Endothelial cell of umbilical vein (primary cell): ENCODE measurements around the gene AJUBA. TPM values are rescaled to one million over a fixed set of nuclear protein-coding genes. Genes with fewer than 3 reads are reported as not detected.

Experiments
- BruUV-seq: library from RNA; stranded (reverse); fragments of 400-500 nt; replicated peaks from 2 replicates; lab custom pipeline; 2021; lab: Mats Ljungman, UMichigan
- CTCF ChIA-PET: fragments of 300-600, 350-600 bp; sonication (Branson Sonifier 250); formaldehyde crosslinking; loops from one replicate; lab custom pipeline; 2021; ENCODE audit warnings: antibody characterized with exemption, inconsistent platforms; lab: Charles Lee
- POLR2A ChIA-PET: fragments of 300-600, 350-600 bp; sonication (Branson Sonifier 250); formaldehyde crosslinking; loops from one replicate; lab custom pipeline; 2021; ENCODE audit warnings: antibody characterized with exemption, inconsistent platforms; lab: Charles Lee
- DNase-seq: peaks from one replicate; pipeline ENCODE4 v3.0.0-alpha.2; 2011; ENCODE audit warnings: low read depth, low spot score
- FAIRE-seq: peaks from 2 replicates; lab custom pipeline; 2011; peaks lifted over from hg19 to GRCh38; lab: Jason Lieb, UNC
- H2AFZ ChIP-seq: 2 replicates; pipeline ENCODE4 v1.6.0; 2012; ENCODE audit warnings: low read depth, low read length, control low read depth, inconsistent platforms
- H3K27ac ChIP-seq: 2 replicates; pipeline ENCODE4 v1.5.1; 2011; ENCODE audit warnings: low read depth, mild to moderate bottlenecking, control low read depth, low read length, moderate library complexity; ENCODE audit not compliant: insufficient read depth
- H3K27me3 ChIP-seq, 2 experiments: 2 replicates each; pipeline versions ENCODE4 v1.6.0 to v1.6.1; 2011; ENCODE audit warnings: low read length in 2 of 2, mixed read lengths in 1 of 2; ENCODE audit not compliant: control insufficient read depth in 2 of 2, insufficient read depth in 2 of 2
- H3K36me3 ChIP-seq, 2 experiments: 2 replicates in 1 of 2; 3 replicates in 1 of 2; pipeline ENCODE4 v1.5.1; 2011; ENCODE audit warnings: low read length in 2 of 2, mild to moderate bottlenecking in 1 of 2, moderate library complexity in 1 of 2; ENCODE audit not compliant: control insufficient read depth in 2 of 2, insufficient read depth in 2 of 2; ENCODE audit errors: extremely low read depth in 1 of 2
- H3K4me1 ChIP-seq: 3 replicates; pipeline ENCODE4 v1.5.1; 2011; ENCODE audit warnings: mild to moderate bottlenecking, low read length; ENCODE audit not compliant: control insufficient read depth, insufficient read depth; ENCODE audit errors: extremely low read depth
- H3K4me2 ChIP-seq: 2 replicates; pipeline ENCODE4 v1.6.1; 2011; ENCODE audit warnings: low read length, control low read depth, mixed read lengths; ENCODE audit not compliant: insufficient read depth
- H3K4me3 ChIP-seq, 3 experiments: fragments of 200-600 bp in 1 of 3; sonication (generic), shearing (Covaris generic) in 1 of 3; replicated peaks in 1 of 3; 2 replicates each; pipeline ENCODE4 v1.5.1; 2011 to 2016; ENCODE audit warnings: control low read depth in 3 of 3, low read length in 3 of 3, mild to moderate bottlenecking in 2 of 3, inconsistent platforms in 1 of 3, low read depth in 1 of 3, moderate library complexity in 1 of 3; ENCODE audit not compliant: insufficient read depth in 1 of 3
- H3K79me2 ChIP-seq: 2 replicates; pipeline ENCODE4 v1.6.0; 2012; ENCODE audit warnings: low read length, inconsistent platforms; ENCODE audit not compliant: control insufficient read depth, insufficient read depth
- H3K9ac ChIP-seq: replicated peaks from 2 replicates; pipeline ENCODE3; 2011; ENCODE audit warnings: low read length, control low read depth; ENCODE audit not compliant: insufficient read depth; ENCODE audit errors: extremely low read depth
- H3K9me1 ChIP-seq: replicated peaks from 3 replicates; pipeline ENCODE4 v1.6.0; 2011; ENCODE audit warnings: mild to moderate bottlenecking, low read length; ENCODE audit not compliant: control insufficient read depth, insufficient read depth; ENCODE audit errors: extremely low read depth
- H3K9me3 ChIP-seq: replicated peaks from 2 replicates; pipeline ENCODE4 v1.5.1; 2012; ENCODE audit warnings: low read length, inconsistent platforms; ENCODE audit not compliant: control insufficient read depth, insufficient read depth
- H4K20me1 ChIP-seq: replicated peaks from 2 replicates; pipeline ENCODE3; 2011; ENCODE audit warnings: mild to moderate bottlenecking, low read length; ENCODE audit not compliant: control insufficient read depth, insufficient read depth; ENCODE audit errors: extremely low read depth
- EZH2 ChIP-seq: IDR thresholded peaks from 2 replicates; pipeline ENCODE4 v1.6.1; 2012; ENCODE audit warnings: borderline replicate concordance, low read depth, mild to moderate bottlenecking, moderate library complexity, low read length, inconsistent platforms; ENCODE audit not compliant: severe bottlenecking
- FOS ChIP-seq: IDR thresholded peaks from 2 replicates; pipeline ENCODE4 v1.6.1; 2011; ENCODE audit warnings: mild to moderate bottlenecking, low read length, moderate library complexity, borderline replicate concordance; ENCODE audit not compliant: insufficient read depth
- GATA2 ChIP-seq: IDR thresholded peaks from 2 replicates; pipeline ENCODE4 v1.7.0; 2011; ENCODE audit warnings: low read depth, mild to moderate bottlenecking, moderate library complexity, mixed read lengths, low read length; ENCODE audit not compliant: insufficient read length, insufficient read depth
- JUN ChIP-seq: IDR thresholded peaks from 2 replicates; pipeline ENCODE4 v1.6.1; 2011; ENCODE audit warnings: borderline replicate concordance, low read depth; ENCODE audit not compliant: insufficient read length, insufficient read depth
- MYC ChIP-seq: IDR thresholded peaks from one replicate; pipeline ENCODE4 v1.6.1; 2011; ENCODE audit warnings: mild to moderate bottlenecking, low read depth, low read length
- POLR2A ChIP-seq: IDR thresholded peaks from 2 replicates; pipeline ENCODE4 v1.6.1; 2012; ENCODE audit warnings: low read depth, mild to moderate bottlenecking, control low read depth, low read length
- POLR2AphosphoS5 ChIP-seq: IDR thresholded peaks from 2 replicates; pipeline ENCODE4 v1.6.1; 2012; ENCODE audit warnings: low read depth, mild to moderate bottlenecking, control low read depth, low read length, moderate library complexity; ENCODE audit not compliant: insufficient read depth
- dilution Hi-C: fragments of 300-500 bp; cut with MboI; formaldehyde crosslinking; loops from one replicate; pipeline ENCODE4 v1.15.0; 2019; ENCODE audit warnings: low sequenced_read_pairs; ENCODE audit not compliant: extremely low pct_ligation_motif_present
- intact Hi-C: fragments of 100-400 bp; cut with micrococcal nuclease; formaldehyde crosslinking; loops from one replicate; pipeline ENCODE4 v1.10.0; 2022
- polyA plus RNA-seq, 4 experiments: library from polyadenylated mRNA; depleted of rRNA in 3 of 4; stranded (reverse) in 3 of 4; unstranded in 1 of 4; fragments of >200 nt; gene quantifications; 2 replicates each; pipeline versions ENCODE4 v1.2.1 to v1.2.3, GENCODE V29; 2011 to 2012; ENCODE audit warnings: missing spikeins in 1 of 4
- total RNA-seq: library from RNA; stranded (reverse); gene quantifications from 2 replicates; pipeline ENCODE4 v1.2.3, GENCODE V29; 2021
- TF ChIP-seq, protein P1 (sequence below), 2 donors: IDR thresholded peaks; 1 replicate in 1 of 2; 2 replicates in 1 of 2; pipeline ENCODE4 v1.5.1; 2011; ENCODE audit warnings: low read length in 2 of 2, mild to moderate bottlenecking in 2 of 2, moderate library complexity in 2 of 2, control low read depth in 1 of 2, inconsistent platforms in 1 of 2, low read depth in 1 of 2; ENCODE audit not compliant: insufficient read depth in 1 of 2; ENCODE audit errors: extremely low read depth in 1 of 2
- TF ChIP-seq, protein P2 (sequence below): IDR thresholded peaks from 2 replicates; pipeline ENCODE4 v1.6.1; 2011; ENCODE audit not compliant: insufficient read depth, insufficient read length

Gene AJUBA
- total and polyA plus RNA-seq, 2 donors (not counting 3 experiments of a cell fraction or from before 2014, with no cell fraction given) = 50.0 to 61.7 TPM

- Histone ChIP-seq H3K4me2 (no peak overlapping the region), H3K4me1 (peaks cover 4% of the 10 kb centered on the region), H3K79me2 (peaks cover 10% of the 10 kb centered on the region), H3K9me3 (no peaks in the 10 kb centered on the region), H4K20me1 (no peaks in the 10 kb centered on the region), H2AFZ (no peak overlapping the region), H3K27me3 (no peaks in the 10 kb centered on the region), H3K27ac (no peak overlapping the region), H3K36me3 (peaks cover 8 to 12% of the 10 kb centered on the region in 2 experiments), H3K9me1 (no peaks in the 10 kb centered on the region), H3K9ac (no peak overlapping the region), H3K4me3 (no peak overlapping the region)
- CTCF ChIA-PET = interaction anchor here (1.2 to 5.0 kb wide), 4 partner anchors 30 to 44 kb away, joined by 3 to 32 read pairs (median 9); partner anchors contain the start of gene CDH24
- TF ChIP-seq POLR2AphosphoS5 (no peak), FOS (no peak), EZH2 (no peak), POLR2A (no peak), MYC (no peak), GATA2 (no peak), JUN (no peak)
- TF ChIP-seq, protein P1, sequence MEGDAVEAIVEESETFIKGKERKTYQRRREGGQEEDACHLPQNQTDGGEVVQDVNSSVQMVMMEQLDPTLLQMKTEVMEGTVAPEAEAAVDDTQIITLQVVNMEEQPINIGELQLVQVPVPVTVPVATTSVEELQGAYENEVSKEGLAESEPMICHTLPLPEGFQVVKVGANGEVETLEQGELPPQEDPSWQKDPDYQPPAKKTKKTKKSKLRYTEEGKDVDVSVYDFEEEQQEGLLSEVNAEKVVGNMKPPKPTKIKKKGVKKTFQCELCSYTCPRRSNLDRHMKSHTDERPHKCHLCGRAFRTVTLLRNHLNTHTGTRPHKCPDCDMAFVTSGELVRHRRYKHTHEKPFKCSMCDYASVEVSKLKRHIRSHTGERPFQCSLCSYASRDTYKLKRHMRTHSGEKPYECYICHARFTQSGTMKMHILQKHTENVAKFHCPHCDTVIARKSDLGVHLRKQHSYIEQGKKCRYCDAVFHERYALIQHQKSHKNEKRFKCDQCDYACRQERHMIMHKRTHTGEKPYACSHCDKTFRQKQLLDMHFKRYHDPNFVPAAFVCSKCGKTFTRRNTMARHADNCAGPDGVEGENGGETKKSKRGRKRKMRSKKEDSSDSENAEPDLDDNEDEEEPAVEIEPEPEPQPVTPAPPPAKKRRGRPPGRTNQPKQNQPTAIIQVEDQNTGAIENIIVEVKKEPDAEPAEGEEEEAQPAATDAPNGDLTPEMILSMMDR (IDR thresholded peaks at IDR 0.05; ENCODE audit: extremely low read depth in 1 of 2, insufficient read depth in 1 of 2, low read depth in 1 of 2, low read length in 2 of 2) = no peak
- TF ChIP-seq, protein P2, sequence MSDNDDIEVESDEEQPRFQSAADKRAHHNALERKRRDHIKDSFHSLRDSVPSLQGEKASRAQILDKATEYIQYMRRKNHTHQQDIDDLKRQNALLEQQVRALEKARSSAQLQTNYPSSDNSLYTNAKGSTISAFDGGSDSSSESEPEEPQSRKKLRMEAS = no peak
- POLR2A ChIA-PET = no interaction called here
- no TSS peak for BruUV-seq
- intact Hi-C loops (no loop called here), dilution Hi-C loops (no loop called here)
- FAIRE-seq (no peak), DNase-seq (no peak)
Observed at GRCh38 chr14:23025151-23025814, 42.9 kb upstream of the AJUBA start.
